GM19455 (cell line): ENCODE results near the gene CATSPERD.

ENCODE experiments used
- ATAC-seq: cut with Tn5 transposase; IDR thresholded peaks from one replicate; pipeline ENCODE4 v1.9.1; 2021; ENCODE audit not compliant: unreplicated experiment

CATSPERD gene

GRCh38 chr19:5826531-5827341, 106.3 kb downstream of the CATSPERD start:
- ATAC-seq = no peak

GRCh38 chr19:5827342-5827890, 107.0 kb downstream of the CATSPERD start:
- no peak for ATAC-seq

DNA sequence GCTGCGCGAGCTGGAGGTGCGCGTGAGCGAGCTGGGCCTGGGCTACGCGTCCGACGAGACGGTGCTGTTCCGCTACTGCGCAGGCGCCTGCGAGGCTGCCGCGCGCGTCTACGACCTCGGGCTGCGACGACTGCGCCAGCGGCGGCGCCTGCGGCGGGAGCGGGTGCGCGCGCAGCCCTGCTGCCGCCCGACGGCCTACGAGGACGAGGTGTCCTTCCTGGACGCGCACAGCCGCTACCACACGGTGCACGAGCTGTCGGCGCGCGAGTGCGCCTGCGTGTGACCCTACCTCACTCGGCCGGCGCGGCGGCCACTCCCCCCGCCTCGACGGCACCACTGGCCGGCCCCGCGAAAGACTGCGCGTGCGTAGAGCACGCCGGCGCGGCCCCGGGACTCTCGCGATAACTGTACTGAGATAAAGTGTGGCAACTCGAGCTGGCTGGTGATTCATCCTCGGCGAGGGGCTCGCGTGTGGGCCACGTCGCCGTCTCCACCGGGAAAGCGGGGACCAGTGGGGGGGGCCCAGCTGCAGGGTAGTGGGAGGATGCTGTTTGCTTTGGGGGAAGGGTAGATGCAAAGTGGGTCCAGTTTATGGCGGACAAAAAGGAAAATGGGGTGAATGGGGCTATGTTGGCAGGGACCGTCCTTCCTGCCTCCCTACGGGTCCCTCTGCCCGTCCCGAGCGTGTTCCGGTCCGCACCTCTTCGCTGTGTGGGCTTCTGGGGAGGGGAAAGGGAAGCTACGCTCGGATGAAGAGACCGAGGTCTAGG, 107.6 kb downstream of the CATSPERD start:
- ATAC-seq = peak; percentile 66
